ENCODE results near the gene RAB11FIP4. TPM values are rescaled to one million over a fixed set of nuclear protein-coding genes. Genes with fewer than 3 reads are reported as not detected.
"Not testable (repeated sequence)": the region's sequence is repeated elsewhere in the genome, so short reads cannot be mapped to it uniquely, and the experiment has no call there.

RAB11FIP4 gene
- total RNA-seq, 1 donor from 2014 or later = not detected

DNA sequence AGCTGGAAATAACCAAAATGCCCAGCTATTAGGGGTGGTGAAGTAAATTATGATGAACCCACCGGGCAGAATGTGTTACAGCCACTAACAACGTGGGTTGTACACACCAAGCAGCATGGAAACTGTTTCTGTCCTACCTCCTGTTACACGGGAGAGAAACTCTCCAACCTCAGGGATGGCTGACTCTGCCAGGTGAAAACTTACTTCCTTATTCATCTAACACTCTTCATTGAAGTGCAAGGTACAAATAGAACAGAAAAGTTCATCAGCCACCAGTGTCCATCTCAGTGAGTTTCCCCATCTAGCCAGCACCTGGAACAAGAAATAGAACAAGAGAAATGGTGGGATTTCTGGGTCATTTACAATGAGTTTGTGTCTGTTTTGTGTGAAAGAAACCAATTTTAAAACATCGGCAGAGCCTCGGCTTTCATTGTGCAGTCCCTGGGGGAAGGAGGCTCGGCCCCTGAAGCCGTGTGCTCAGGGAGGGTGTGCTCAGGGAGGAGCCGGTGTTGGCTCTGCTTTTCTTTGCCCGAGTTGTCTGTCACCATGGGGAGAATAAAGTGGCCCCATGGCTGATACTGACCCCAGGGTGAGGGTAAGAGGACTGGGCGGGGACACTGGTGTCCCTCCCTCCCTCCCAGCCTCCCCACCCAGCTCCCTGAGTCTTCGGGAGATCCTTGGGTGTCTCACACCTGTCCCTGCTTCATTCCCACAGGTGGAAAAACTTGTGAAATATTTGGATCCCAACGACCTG is 39.8 kb downstream of the RAB11FIP4 start:
- no peak for DNase-seq (ENCODE audit: extremely low read depth, low read depth, low spot score)

DNA sequence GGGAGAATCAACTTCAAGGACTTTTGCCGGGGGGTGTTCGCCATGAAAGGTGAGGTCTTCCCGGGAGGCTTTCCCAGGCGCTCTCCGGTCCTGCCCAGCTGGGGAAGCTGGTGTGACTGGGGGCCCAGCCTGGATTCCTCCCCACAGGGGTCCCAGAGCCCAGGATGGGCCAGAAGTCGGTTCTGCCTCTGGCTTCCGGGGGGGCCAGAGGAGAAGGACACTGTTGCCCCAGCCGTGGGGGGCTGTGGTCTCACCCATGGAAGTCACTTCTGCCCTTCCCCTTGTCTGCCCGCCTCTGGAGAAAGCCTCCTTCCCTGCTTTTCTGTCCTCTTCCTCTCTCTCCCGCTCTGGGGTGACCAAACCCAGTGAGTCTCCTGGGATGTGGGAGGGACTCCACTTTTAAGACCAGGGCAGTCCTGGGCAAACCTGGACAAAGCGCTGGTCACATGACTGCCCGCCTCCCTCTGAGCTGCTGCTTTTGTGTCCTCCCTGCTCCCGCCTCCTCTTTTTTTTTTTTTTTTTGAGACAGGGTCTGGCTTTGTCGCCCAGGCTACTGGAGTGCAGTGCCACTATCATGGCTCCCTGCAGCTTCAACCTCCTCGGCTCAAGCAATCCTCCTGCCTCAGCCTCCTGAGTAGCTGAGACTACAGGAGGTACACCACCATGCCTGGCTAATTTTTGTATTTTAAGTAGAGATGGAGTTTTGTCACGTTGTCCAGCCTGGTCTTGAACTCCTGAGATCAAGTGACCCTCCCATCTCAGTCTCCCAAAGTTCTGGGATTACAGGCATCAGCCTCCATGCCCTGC is 40.6 kb downstream of the RAB11FIP4 start:
- no peak for DNase-seq (ENCODE audit: extremely low read depth, low read depth, low spot score)

DNA sequence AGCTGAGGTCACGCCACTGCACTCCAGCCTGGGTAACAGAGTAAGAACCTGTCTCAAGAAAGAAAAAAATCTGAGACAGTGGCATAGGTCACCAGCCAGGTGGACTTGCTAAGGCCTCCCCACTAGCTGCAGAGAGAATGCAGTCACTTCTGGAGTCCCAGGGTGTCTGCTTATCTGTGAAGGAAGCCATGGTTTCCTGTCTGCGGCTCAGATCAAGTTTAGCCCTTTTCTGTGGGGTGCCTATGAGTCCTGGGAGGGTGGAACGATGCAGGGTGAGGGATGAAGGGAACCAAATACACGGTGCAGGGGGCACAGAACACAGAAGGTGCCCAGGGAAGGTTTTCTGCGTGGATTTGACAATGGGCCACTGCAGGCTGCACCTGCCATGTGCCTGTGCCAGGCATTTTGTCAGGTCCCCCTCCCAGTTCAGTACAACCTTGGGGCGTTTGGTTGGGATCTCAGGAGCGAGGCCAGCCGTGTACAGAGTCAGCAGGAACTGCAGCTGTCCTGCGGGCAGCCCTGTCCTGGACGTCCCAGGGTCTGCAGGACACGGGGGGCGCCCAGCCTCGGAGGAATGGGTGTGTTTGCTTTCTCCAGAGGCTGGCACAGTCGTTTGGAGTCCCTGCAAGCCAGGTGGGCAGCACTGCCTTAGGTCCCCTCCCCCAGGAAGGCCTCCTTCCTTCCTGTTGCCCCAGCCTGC is 41.8 kb downstream of the RAB11FIP4 start:
- DNase-seq (ENCODE audit: extremely low read depth, low read depth, low spot score) = peak; percentile 4

DNA sequence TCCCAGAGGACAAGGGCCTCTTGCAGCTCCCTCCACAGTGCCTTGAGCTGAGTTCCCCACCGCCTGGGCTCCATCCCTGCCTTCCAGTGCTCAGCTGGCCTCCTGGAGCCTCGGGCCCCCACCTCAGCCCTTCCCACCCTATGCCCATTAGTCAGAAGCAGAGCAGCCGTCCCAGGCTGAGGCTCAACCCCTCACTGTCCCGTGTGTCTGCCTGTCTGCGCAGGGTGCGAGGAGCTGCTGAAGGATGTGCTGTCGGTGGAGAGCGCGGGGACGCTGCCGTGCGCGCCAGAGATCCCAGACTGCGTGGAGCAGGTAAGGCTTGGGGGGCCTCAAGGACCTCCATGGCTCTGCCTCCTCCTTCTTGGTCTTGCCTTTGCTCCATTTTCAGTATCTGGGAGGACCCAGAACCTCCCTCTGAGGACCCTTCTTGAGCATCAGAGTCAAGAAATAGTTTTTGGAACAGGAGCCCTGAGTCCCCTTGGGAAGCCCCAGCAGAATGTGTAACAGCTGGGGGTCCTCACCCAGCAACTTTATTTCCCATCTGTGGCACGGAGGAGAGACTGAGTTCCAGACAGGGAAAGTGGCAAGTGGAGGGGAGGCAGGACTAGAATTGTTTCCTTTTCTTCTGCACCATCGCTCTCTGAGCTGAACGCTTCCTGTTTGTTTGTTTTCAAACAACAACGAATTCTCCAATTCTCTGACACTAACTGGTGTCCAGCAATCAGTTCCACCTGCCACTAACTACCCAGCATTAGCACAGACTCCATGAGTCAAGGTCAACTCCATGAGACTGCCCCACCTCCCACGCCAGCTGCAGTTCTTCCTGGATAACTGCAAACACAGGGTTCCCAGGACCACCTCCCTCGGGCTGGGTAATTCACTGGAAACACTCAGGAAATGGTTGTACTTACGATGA is 42.6 kb downstream of the RAB11FIP4 start:
- no peak for DNase-seq (ENCODE audit: extremely low read depth, low read depth, low spot score)

DNA sequence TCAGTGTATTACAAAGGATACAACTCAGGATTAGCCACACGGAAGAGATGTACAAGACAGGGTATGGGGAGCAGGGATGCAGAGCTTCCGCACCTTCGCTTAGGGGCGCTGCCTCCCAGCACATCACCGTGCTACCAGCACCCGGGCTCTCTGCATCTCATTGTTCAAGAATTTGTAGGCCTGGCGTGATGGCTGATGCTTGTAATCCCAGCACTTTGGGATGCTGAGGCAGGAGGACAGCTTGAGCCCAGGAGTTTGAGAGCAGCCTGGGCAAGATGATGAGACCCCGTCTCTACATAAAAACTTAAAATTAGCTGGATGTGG is 43.2 kb downstream of the RAB11FIP4 start:
- no peak for DNase-seq (ENCODE audit: extremely low read depth, low read depth, low spot score)

DNA sequence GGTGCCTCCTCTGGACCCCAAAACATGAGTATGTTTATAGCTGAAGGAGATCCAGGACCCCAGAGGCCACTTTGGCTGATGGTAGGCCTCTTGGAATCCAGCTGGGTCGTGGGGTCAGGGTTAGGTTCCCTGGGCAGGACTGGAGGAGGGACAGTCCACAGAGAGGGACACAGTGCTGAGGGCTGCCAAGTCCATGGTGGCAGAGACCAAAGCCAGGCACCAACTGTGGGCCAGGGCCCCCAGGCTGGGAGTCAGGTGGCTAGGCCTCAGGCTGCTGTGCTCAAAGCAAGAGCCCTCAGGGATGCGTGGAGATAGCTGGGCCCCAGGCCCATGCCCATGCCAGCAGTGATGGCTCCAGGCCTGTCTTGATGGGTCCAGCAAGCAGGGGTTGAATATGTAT is 44.1 kb downstream of the RAB11FIP4 start:
- DNase-seq (ENCODE audit: extremely low read depth, low read depth, low spot score) = no peak

DNA sequence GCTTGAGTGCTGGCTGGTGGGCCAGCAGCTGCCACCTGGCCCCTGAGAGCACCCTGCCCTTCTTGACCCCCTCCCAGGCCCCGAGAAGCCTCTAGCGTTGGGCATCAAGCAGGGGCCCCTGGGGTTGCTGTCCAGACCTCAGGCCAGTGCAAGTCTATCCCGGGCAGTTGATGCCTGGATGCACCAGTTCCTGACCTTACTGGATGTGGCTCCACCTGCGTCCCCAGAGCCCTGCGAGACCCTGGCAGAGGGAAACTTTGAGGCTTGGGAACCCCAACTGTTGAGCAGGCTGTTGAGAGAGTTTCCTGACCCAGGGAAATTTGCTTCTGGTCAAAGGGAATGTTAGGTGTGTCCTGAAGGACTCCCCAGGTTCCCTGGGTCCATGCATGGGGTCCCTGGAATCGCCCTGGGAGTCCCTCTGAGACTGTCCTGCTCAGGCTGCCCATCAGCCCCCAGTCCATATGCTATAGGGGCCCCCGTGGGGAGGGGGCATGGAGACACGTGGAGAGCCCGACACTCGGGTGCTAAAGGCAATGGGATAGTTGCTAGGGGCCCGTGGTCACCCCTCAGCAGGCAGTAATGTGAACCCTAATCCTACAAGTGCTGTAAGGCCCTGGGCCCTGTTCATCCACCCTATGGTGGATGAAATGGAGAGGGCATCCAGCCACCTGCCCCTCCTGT is 46.4 kb downstream of the RAB11FIP4 start:
- no peak for DNase-seq (ENCODE audit: extremely low read depth, low read depth, low spot score)

DNA sequence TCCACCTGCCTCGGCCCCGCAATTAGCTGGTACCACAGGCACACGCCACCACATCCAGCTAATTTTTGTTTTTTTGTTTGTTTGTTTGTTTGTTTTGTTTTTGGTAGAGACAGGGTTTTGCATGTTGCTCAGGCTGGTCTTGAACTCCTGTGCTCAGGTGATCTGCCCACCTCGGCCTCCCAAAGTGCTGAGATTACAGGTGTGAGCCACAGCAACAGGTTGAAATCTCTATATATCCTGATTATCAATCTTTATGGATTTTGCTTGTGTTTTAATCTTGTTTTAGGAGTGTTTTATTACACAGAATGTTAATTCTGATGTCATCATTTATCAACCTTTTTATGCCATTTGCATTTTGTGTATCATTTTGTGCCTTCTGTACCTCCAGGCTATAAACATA is 48.2 kb downstream of the RAB11FIP4 start:
- no peak for DNase-seq (ENCODE audit: extremely low read depth, low read depth, low spot score)

DNA sequence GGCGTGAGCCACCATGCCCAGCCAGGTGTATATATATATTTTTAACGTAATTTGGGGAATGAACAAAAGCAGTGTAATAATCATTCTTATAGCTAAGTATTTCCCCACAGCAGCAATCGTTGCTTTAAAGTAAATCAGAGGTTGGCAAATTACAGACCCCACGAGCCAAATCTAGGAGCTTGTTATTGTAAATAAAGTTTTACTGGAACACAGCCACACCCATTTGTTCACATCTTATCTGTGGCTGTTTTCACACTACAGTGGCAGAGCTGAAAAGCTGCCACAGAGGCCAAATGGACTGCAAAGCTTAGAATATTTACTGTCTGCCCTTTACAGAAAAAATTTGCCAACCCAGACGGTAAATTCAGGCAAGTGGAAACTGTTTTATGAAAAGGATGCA is 50.8 kb downstream of the RAB11FIP4 start:
- DNase-seq (ENCODE audit: extremely low read depth, low read depth, low spot score) = no peak

DNA sequence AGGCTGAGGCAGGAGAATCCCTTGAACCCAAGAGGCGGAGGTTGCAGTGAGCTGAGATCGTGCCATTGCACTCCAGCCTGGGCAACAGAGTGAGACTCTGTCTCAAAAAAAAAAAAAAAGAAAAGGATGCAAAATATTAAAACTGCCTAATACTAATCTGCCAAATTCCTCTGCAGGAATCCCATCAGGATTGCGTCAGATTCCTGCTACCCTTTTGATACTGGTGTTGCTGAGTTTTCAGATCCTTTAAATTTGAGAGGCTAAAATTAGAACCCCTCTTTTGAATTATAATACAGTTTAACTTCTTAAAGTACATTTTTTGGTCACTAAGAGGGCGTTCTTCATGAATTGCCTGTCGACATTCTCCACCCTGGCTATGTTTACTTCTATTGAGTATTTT is 51.4 kb downstream of the RAB11FIP4 start:
- not testable (repeated sequence) for DNase-seq (ENCODE audit: extremely low read depth, low read depth, low spot score)

DNA sequence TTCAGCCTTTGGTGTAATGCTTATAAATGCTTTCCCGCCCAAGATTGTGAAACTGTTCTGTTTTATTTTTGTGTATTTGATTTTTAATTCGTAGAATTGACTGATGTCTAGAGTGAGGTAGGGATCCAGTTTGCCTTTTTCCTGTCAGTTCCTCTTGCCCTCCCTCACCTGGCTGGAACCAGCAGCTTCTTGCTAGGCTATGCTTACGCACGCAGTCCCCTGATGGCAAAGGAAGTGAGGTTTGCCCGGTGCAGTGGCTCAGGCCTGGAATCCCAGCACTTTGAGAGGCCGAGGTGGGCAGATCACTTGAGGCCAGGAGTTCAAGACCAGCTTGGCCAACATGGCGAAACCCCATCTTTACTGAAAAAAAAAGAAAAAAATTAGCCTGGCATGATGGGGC is 51.9 kb downstream of the RAB11FIP4 start:
- no peak for DNase-seq (ENCODE audit: extremely low read depth, low read depth, low spot score)

DNA sequence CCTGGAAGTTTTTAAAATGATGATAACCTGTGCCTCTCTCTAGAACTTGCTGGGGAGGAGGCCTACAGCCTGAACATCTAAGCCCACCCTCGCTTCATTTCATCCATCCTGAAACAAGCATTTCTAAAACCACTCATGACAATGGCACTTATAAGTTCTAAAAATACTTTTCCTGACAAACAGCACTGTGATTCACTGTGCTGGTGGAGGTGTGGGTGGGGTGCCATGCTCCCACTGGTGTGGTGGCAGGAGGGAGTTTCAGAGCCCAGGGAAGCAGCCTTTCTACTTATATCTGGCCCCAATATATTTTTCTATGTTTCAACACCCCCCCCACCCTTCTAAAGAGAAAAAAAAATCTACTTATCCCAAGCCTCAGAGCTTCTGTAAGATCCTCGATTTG is 52.6 kb downstream of the RAB11FIP4 start:
- DNase-seq (ENCODE audit: extremely low read depth, low read depth, low spot score) = no peak

DNA sequence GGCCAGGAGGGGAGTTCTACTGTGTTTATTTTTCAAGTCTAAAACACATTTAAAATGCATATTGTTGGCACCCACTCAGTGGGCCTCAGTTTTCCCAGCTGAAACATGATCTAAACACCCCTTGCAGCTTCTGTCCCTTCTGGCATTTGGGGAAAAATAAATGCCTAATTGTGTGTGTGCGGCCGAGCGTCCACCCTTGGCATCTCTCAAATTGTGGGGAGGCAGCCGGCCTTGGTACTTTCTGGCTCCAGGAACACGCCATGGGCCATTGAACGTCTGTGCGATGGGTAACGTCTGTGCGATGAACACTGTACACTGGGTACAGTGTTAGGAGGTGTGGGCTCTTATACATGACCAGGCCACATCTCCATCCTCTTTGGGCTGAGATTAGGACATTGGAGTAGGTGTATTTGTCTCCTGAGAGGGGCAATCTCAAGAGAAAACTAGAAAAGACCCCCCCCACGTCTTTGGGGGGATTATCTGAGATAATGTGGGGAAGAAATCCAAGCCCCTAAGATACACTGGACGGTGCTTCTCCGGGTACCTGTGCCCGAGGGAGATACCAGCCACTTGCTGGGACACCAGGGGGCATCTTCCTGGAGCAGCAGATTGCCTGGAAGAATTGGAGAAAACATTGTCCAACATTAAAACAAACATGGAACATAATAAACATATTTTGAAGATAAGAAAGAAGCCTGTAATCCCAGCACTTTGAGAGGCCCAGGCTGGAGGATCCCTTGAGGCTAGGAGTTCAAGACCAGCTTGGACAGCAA is 54.9 kb downstream of the RAB11FIP4 start:
- DNase-seq (ENCODE audit: extremely low read depth, low read depth, low spot score) = no peak

DNA sequence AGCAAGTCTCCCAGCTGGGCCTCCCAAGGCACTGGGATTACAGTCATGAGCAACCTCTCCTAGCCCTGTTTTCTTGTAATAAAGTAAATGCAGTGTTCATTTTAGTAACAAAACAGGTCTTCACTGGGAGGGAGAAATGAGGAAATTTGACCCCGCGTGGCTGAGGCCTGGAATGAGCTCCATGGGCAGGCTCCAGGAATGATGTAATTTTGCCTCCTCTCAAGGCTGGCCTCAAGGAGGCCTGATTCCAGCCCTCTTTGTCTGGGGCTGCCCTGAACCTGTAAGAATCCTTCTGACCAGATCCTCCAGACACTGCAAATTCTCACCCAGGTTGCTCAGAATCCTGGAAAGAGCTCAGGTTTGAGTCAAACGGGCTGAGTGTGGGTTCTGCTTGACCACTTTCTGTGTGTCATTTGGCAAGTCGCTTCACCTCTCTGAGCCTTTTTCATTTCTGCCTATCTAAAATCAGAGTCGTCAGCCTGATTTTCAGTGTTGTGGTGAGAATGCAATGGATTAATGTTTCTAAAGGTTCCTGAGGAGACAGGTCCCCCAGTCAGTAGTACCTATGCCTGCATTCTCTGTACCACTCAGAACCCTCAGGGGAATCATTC is 57.1 kb downstream of the RAB11FIP4 start:
- no peak for DNase-seq (ENCODE audit: extremely low read depth, low read depth, low spot score)

DNA sequence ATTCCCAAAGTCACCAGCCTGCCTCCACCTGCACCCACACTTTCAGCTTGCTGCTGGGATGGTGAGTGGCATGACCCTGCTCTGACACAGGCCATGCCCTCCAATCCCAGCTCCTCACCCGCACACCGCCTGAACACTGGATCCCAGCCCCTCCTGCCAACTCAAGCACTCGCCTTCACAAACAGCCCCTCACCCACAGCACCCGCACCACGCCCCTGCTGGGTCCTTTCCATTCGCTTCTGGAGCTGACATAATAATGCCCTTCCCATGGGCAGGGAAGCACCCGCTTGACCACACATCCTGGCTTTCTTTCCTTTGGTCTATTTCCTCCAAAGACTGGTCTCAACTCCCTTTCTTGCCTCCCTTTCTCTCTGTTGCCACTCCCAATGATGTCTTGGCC is 57.6 kb downstream of the RAB11FIP4 start:
- DNase-seq (ENCODE audit: extremely low read depth, low read depth, low spot score) = no peak

DNA sequence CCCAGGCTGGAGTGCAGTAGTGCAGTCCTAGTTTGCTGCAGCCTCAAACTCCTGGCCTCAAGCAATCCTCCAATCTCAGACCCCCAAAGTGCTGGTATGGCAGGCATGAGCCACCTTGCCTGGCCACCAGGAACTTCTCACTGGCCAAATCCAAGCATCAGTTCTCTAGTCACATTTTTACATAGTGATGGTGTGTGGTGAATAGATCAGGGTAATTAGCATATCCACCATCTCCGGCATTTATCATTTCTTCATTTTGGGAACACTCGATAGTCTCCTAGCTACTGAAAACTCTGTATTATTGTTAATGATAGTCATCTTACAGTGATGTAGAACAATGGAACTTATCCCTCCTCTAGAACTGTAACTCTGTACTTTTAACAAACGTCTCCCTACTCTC is 58.3 kb downstream of the RAB11FIP4 start:
- no peak for DNase-seq (ENCODE audit: extremely low read depth, low read depth, low spot score)

DNA sequence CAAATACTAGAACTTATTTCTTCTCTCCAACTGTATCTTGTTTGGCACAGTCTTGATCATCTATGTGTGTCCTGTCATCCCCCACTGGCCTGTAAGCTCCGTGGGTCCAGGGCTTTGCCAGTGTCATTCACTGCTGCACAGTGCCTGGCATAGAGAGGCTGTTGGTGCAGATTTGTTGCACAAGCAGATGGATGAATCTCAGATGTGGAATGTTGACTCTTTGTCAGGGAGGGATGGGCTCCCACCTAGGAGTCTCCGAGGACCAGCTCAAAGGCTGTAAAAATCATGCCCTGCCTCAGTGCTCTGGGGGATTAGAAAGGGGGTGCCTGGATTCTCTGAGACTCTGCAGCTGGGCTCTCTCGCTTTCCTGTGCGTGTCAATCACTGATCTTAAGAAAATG is 60.6 kb downstream of the RAB11FIP4 start:
- no peak for DNase-seq (ENCODE audit: extremely low read depth, low read depth, low spot score)

DNA sequence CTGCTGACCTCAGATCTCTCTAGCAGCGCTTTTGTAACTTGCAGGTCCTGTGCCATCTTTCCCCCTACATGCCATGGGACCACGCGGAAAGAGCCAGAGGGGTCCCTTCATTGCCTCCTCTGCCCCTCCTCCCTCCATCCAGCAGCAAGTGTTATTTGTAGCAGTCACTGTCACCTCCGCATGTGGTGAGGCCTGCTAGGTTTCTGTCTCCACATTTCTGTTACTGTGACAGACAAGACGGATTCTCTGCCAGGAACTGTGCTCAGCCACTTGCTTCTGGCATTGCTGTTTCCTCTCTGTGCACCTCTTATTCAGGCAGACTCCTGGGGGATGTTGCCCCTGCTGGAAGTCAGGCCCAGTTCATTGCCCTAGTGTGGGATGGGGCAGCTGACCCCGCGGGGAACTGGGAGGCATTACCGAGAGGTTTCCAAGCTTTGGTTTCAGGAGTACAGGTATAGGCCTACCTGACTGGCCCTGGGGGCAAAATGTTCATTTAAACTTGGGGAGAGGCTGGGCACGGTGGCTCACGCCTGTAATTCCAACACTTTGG is 61.2 kb downstream of the RAB11FIP4 start:
- no peak for DNase-seq (ENCODE audit: extremely low read depth, low read depth, low spot score)

DNA sequence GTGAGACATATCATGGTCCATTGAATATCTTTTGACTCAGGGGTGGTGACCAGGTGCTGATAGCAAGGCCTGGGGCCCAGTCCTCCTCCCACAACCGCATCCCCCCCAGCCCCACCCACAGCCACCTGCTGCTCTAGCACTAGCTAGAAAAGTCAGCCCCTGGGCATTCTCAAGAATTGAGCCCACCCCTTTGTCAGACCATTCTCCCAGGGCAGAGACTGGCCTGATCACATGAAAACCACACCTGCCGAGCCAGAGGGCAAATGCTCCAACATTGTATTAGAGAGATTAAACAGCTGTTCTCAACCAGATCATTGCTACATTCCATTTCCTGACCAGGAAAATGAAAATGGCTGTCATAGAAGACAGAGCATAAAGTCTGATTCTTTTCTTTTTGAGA is 62.4 kb downstream of the RAB11FIP4 start:
- DNase-seq (ENCODE audit: extremely low read depth, low read depth, low spot score) = no peak
